Activated T-cell treated with anti-CD3 and anti-CD28 coated beads for 1 hour (primary cell): ENCODE measurements around the gene FBH1.
"Not testable (repeated sequence)": the region's sequence is repeated elsewhere in the genome, so short reads cannot be mapped to it uniquely, and the experiment has no call there.

ENCODE experiments used
- DNase-seq: peaks from one replicate; pipeline ENCODE4 v3.0.0-alpha.2; 2020; ENCODE audit warnings: low read depth

The FBH1 gene

DNA sequence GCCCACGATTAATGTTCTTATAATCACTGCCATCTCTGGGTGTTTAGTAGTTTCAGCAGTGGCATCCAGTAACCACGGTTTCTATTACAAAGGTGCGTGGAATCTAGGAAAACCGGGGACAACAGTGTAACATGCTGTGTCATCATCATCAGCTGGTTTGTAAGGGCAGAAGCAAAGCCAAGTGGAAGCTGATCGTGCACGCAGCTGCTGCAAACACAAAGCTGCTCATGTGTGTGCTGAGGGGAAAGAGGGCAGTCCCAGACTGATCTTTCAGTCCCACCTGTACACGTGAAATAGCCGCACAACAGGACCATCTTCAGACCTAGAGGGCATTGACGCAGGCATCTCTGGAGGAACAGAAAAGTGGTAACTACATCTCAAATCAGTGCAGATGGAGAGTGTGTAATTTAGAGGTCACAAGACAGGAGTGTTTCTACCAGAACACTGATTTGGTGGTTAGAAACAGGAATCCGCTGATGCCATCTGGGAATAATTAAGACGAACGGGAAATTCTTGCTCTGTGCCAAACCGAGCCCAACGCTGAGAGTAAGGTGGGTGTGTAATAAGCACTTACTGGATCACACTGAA lies 13.8 kb upstream of the FBH1 start:
- DNase-seq, result no peak

GRCh38 chr10:5877041-5877440 lies 13.0 kb upstream of the FBH1 start:
- not testable (repeated sequence) for DNase-seq

GRCh38 chr10:5882961-5883360 lies 7.1 kb upstream of the FBH1 start:
- no peak for DNase-seq

GRCh38 chr10:5885619-5886018 lies 4.4 kb upstream of the FBH1 start:
- DNase-seq, result no peak

DNA sequence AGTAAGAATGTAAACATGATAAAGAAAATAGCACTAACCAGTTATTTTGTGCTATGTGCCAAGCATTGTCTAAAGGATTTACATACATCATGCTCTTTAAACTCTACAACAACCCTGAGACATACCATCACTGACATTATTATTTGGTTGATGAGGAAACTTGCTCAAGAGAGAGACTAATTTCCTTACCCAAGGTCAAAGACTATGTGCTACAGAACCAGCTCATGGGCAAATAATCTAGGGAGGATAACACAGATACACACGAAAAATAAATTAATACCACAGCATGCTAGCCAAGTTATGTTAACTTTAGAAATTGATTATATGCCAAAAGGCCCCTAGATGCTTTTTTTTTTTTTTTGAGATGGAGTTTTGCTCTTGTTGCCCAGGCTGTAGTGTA lies 3.0 kb upstream of the FBH1 start:
- DNase-seq, result no peak

DNA sequence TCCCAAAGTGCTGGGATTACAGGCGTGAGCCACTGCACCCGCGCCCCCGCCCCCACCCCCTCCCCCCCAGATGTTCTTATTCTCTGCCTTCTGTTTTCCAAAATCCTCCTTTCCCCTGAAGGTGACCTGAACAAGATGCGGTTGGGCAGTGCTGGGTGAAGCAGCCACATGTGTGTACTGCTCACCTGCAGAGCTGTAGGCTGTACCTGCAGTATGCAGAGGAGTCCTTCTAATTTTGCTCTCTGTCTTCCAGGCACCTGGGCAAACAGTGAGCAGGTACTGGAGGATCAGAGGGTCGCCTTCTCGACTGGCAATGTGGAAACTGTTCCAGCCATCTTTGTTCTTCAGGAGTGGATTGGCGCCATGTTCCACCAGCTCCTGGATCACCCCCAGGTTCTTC lies 2.4 kb upstream of the FBH1 start:
- DNase-seq, result no peak

DNA sequence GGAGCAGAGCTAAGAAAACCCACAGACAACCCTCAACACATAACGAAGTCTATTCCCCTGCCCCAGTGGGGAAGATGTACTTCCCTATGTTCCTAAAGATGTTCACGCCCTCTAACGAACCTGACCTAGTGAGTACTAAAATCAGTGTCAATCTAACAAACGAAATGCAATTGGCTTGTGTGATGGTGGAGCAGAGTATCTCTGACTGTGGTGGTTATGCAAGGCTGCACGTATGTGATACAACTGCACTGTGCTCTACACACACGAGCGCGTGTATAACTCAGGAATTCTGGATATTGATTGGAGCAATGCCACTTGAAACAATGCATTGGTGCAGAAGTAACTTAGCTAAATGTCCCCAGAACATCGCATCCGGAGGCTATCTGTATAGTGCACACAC lies 1.7 kb upstream of the FBH1 start:
- no peak for DNase-seq

GRCh38 chr10:5888843-5889623 lies 1.0 kb upstream of the FBH1 start:
- peak; percentile 11 for DNase-seq

- DNase-seq, result peak; percentile 7
These were observed 441 bp downstream of the FBH1 start for GRCh38 chr10:5890452-5890915.

DNA sequence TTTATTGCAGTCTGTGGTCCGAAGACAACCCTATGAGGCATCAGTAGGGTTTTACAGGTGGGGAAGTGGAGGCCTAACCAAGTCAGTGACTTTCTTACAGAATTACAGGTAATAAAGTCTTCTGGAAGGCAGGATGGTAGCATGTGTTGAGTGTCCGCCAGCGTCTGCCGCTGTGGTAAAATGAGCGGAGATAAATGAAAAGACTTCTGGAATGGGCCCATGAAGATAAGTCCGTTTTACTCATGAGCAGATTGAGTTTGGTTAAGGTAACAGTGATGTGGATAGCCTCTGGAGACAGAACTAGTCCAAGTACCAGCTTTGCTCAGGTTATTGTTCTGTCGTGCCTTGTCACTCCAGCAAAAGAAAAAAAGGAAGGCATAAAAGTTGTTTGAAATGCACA lies 966 bp downstream of the FBH1 start:
- DNase-seq, result no peak

DNA sequence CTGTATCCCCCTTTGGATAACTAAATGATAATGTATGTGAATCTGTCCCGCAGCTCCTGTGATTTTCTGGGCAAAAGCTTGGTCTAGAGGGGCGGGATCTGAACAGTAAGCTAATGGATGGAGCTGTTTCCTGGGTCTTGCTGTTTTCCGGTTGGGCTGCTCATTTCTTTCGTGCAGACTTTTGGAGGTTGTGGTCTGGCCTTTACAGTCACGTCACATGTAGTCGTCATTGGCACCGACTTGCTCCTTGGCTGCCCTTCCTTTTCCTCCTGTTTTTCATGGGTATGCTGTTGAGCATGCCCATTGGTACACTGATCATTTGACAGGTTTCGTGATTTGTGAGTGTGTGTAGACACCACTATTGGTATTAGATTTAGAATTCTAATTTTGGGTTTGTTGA lies 2.0 kb downstream of the FBH1 start:
- DNase-seq, result no peak

DNA sequence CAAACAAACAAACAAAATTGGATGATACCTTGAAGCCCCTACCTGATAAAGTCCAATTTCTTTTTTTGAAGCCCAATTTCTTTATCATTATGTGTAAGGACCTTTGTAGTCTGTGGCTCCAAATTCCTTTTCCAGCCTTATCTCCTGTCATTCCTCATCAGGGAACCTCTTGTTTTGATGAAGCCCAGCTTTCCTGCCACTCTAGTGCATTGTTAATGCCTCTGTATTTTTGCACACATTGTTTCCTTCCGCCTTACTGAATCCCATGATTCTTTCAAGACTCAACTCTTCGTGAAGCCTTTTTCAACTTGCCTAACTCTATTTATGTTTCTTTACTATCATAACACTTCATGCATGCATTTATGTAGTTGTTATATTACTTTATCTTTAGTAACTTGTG lies 3.3 kb downstream of the FBH1 start:
- no peak for DNase-seq

DNA sequence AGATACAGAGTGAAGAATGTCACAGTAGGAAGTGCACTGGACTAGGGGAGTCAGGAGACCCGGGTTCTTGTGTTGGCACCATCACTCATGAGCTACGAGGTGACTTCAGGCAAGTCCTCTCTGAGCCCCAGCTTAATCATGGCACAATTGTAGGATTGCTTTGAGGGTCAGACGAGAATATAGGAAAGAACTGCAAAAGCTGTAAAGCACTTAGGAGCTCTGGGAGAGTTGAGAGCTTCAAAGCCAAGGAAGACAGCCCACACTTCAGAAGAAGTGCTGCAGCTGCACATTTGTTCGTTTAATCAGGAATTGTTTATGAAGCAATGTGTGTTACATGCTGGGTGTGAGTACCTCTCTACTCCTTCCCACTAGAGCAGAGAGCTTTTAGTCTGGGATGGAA lies 4.4 kb downstream of the FBH1 start:
- no peak for DNase-seq

DNA sequence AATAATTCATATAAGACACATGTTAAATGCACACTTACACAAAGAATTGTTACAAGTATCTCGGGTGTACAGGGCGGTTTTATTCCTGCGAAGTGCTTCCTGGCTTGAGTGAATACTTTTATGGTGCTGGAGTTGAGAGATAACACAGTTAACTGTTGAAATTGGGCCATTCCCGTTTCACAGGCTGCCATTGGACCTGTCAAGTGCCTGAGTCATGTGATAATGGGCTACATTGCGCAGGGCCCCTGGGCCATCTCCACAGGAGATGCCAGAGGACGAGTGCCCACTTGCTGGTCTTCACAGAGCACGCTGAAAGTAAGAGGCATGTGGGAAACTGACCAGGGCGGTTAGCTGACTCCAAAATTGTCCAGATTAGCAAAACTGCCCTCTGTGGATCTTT lies 4.8 kb downstream of the FBH1 start:
- no peak for DNase-seq

GRCh38 chr10:5895365-5895764 lies 5.3 kb downstream of the FBH1 start:
- no peak for DNase-seq

DNA sequence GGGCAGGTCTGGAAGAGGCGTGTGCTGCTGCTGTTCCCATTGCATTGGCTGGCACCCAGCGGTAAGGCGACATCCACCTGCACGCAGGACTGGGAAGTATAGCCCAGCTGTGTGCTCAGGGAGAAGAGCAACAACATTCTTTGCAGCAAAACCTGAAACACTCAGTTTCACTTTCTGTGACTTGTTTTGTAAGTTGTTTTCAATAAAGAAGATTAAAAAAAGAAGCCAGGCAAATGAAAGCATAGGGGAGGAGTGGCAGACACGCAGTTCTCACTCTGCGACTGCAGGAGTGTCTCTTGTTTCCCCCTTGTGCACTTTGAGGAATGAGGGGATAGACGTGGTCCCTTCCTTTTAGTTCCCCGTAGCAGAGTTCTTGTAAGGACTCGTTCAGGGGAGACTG lies 5.8 kb downstream of the FBH1 start:
- DNase-seq, result no peak

DNA sequence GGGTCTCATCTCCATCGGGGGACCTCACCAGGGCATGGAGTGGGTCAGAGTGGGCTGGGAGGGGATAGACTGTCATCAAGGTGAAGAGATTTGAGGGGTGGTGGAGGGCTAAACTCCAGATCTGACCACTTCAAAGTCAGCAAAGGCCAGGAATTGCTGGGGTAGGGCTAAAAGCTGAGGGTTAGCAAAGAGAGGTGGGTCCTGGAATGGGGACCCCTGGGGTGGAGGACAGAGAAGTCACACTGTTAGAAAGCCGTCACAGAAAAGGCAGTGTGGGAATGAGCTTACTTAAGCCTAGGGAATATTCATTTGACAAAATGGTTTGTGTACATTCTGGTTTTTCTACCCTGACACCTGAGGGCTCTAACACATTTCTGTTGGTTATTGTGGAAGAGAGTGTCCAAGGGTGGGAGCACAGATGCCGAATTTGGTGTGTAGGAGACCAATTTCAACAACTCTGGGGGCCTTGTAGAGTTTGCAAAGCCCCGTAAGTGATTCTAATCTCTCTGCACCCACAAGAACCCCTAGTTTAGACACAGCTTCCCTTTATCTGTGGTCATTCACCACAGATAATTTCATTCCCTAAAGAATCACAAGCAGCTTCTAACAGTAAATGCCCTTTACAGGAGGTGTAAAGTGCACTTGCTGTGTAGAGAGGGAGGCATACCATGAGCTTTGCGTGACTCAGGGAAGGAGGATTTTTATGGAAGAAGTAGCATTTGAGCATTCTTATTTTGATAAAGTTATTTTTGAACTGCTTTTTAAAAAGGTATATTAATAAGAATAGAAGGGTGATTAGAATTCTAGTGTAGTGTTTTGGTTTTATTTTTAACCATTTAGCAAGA lies 6.4 kb downstream of the FBH1 start:
- no peak for DNase-seq

GRCh38 chr10:5897053-5897340 lies 7.0 kb downstream of the FBH1 start:
- DNase-seq, result no peak

- DNase-seq, result no peak
These were observed 7.5 kb downstream of the FBH1 start for GRCh38 chr10:5897504-5897903.

DNA sequence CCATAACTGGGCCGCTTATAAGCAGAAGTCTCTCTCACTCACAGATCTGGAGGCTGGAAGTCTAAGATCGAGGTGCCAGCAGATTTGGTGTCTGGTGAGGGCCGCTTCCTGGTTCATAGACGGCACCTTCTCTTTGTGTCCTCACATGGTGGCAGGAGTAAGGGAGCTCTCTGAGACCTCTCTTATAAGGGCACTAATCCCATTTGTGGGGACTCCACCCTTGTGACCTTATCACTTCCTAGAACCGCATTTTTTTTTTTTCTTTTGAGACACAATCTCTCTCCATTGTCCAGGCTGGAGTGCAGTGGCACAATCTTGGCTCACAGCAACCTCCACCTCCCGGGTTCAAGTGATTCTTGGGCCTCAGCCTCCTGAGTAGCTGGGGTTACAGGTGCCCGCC lies 8.1 kb downstream of the FBH1 start:
- no peak for DNase-seq

DNA sequence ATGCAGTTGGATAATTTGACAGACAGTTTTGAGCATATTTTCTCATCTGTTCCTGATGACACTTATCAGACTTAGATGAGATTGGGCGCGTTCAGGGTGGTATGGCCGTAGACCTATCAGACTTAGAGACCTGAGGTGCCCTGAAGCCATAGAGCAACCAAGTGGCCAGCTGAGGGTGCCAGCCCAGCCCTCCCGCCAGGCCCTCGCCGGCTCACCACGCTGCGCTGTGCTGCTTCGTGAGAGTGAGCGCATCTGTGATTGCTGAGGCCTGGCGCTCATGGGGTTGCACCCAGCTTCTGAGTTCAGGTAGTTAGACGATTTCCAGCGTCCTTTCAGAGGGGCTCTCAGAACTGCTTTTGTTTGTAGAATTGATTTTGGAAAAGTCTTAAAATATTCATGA lies 10.2 kb downstream of the FBH1 start:
- no peak for DNase-seq

DNA sequence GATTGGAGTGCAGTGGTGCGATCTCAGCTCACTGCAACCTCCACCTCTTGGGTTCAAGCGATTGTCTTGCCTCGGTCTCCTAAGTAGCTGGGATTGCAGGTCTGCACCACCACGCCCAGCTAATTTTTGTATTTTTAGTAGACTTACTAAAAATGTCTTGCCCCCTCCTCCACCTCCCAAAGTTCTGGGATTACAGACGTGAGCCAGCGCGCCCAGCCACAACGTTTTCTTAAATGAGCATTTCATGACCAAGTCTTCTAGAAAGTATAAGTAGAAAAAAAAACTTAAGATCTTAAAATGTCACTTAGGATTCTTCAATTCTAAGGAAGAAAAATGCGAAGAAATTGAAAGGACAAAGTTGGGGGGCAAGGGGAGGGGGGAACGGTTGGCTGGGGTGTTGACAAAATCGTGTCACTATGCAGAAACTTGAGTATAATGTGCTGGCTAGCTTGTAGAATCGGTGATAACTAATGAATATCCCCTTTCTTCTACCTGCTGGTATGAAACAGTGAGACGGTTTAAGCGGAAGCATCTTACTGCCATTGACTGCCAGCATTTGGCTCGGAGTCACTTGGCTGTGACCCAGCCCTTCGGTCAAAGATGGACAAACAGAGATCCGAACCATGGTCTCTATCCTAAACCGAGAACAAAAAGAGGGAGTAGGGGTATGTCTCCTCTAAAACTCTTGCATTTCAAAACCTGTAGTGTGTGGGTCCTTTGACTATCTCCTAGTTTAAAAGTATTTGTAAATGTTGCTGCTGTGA lies 12.7 kb downstream of the FBH1 start:
- DNase-seq, result no peak

- DNase-seq, result no peak
These were observed 13.5 kb downstream of the FBH1 start for GRCh38 chr10:5903563-5903962.
